ENCODE measurements around the gene TACO1. TPM values are rescaled to one million over a fixed set of nuclear protein-coding genes. Genes with fewer than 3 reads are reported as not detected.

The TACO1 gene
- total and polyA plus RNA-seq, 2 of the 8 experiments (the other 6 are each of a cell fraction or from before 2014, with no cell fraction given), result 19.1 to 23.6 TPM

GRCh38 chr17:63634816-63635215, 34.1 kb downstream of the TACO1 start (continued):
- TF ChIP-seq CHD7 (IDR thresholded peaks at IDR 0.05; ENCODE audit: insufficient replicate concordance, low read length) (no peak), TCF12 (IDR thresholded peaks at IDR 0.05; ENCODE audit: low read depth, low read length) (no peak), JUND (IDR thresholded peaks at IDR 0.05; ENCODE audit: low read length) (no peak), KDM4A (IDR thresholded peaks at IDR 0.05; ENCODE audit: low read depth, low read length, severe bottlenecking) (no peak), RFX5 (IDR thresholded peaks at IDR 0.05; ENCODE audit: borderline replicate concordance, low read depth, low read length) (no peak), HDAC6 (IDR thresholded peaks at IDR 0.05; ENCODE audit: low read depth, low read length) (no peak), BCL11A (IDR thresholded peaks at IDR 0.05; ENCODE audit: low read depth in 2 of 2, low read length in 2 of 2) (no peak), TEAD4 (IDR thresholded peaks at IDR 0.05; ENCODE audit: low read depth, low read length) (no peak), SUZ12 (IDR thresholded peaks at IDR 0.05; ENCODE audit: low read length) (no peak), JUN (IDR thresholded peaks at IDR 0.05; ENCODE audit: low read depth, low read length) (no peak), POLR2AphosphoS5 (IDR thresholded peaks at IDR 0.05; ENCODE audit: low read depth, low read length) (no peak)
